HEK293 (cell line): ENCODE results near the gene UPK3A.

ENCODE experiments used
- CTCF ChIA-PET: fragments of 350-600 bp; formaldehyde crosslinking; extraction: SDS; loops from one replicate; lab custom pipeline; 2021; ENCODE audit warnings: antibody characterized with exemption; lab: Yijun Ruan, JAX
- POLR2A ChIA-PET: fragments of 300-600 bp; formaldehyde crosslinking; extraction: SDS; loops from one replicate; lab custom pipeline; 2020; ENCODE audit warnings: antibody characterized with exemption, inconsistent platforms; lab: Yijun Ruan, JAX
- H3K27ac ChIP-seq: fragments of 200-500 bp; sonication (Bioruptor generic); 2 replicates; pipeline ENCODE4 v1.5.1; 2014; ENCODE audit warnings: low read depth, low read length, control low read depth, inconsistent platforms; ENCODE audit errors: extremely low read depth
- H3K36me3 ChIP-seq, 2 experiments: fragments of 200-500 bp in 1 of 2; sonication (Bioruptor generic) in 1 of 2; 1 replicate in 1 of 2; 2 replicates in 1 of 2; pipeline ENCODE4 v1.5.1; 2014 to 2017; ENCODE audit warnings: inconsistent platforms in 2 of 2, low read length in 2 of 2; ENCODE audit not compliant: control insufficient read depth in 2 of 2, insufficient read depth in 1 of 2
- H3K4me1 ChIP-seq: fragments of 200-500 bp; sonication (Bioruptor generic); 2 replicates; pipeline ENCODE4 v1.5.1; 2014; ENCODE audit warnings: mild to moderate bottlenecking, low read length, inconsistent platforms; ENCODE audit not compliant: control insufficient read depth, insufficient read depth
- H3K4me3 ChIP-seq: 2 replicates; pipeline ENCODE4 v1.5.1; 2011; ENCODE audit warnings: low read depth, mild to moderate bottlenecking, control low read depth, low read length, moderate library complexity
- H3K9me3 ChIP-seq: fragments of 200-500 bp; sonication (Bioruptor generic); 2 replicates; pipeline ENCODE4 v1.5.1; 2014; ENCODE audit warnings: low read depth, low read length, inconsistent platforms; ENCODE audit not compliant: control insufficient read depth, insufficient read depth
- HOXA7 ChIP-seq: sonication (generic); formaldehyde crosslinking; IDR thresholded peaks from 2 replicates; pipeline ENCODE4 v1.8.1; 2022; ENCODE audit warnings: missing genetic modification reagents, borderline replicate concordance
- HOXC10 ChIP-seq: sonication (generic); formaldehyde crosslinking; IDR thresholded peaks from 2 replicates; pipeline ENCODE4 v1.8.1; 2023; ENCODE audit warnings: mild to moderate bottlenecking, missing genetic modification reagents
- KLF7 ChIP-seq: fragments of 450-650 bp; formaldehyde crosslinking; IDR thresholded peaks from 2 replicates; pipeline ENCODE4 v1.5.1; 2016; ENCODE audit warnings: missing biosample characterization, missing genetic modification characterization, borderline replicate concordance
- KLF9 ChIP-seq: fragments of 450-650 bp; formaldehyde crosslinking; IDR thresholded peaks from 2 replicates; pipeline ENCODE4 v1.5.1; 2016; ENCODE audit warnings: missing biosample characterization, missing genetic modification characterization, low read depth
- PBX3 ChIP-seq: sonication (generic); formaldehyde crosslinking; IDR thresholded peaks from 2 replicates; pipeline ENCODE4 v1.8.1; 2022; ENCODE audit warnings: mild to moderate bottlenecking, moderate library complexity, missing genetic modification reagents
- PRDM4 ChIP-seq: fragments of 450-650 bp; formaldehyde crosslinking; IDR thresholded peaks from 2 replicates; pipeline ENCODE4 v1.5.1; 2017; ENCODE audit warnings: missing biosample characterization, missing genetic modification characterization
- REPIN1 ChIP-seq: fragments of 450-650 bp; formaldehyde crosslinking; IDR thresholded peaks from 2 replicates; pipeline ENCODE4 v1.5.1; 2017; ENCODE audit warnings: missing biosample characterization, missing genetic modification characterization, low read depth
- REST ChIP-seq: fragments of 450-650 bp; formaldehyde crosslinking; IDR thresholded peaks from 2 replicates; pipeline ENCODE4 v1.5.1; 2016; ENCODE audit warnings: missing biosample characterization, missing genetic modification characterization
- SALL2 ChIP-seq: fragments of 450-650 bp; formaldehyde crosslinking; IDR thresholded peaks from 2 replicates; pipeline ENCODE4 v1.5.0; 2017; ENCODE audit warnings: missing biosample characterization, mild to moderate bottlenecking, missing genetic modification characterization, borderline replicate concordance
- ZBTB44 ChIP-seq: fragments of 450-650 bp; IDR thresholded peaks from 2 replicates; pipeline ENCODE4 v1.5.1; 2018; ENCODE audit warnings: missing biosample characterization, mild to moderate bottlenecking, missing genetic modification characterization
- ZFP3 ChIP-seq: fragments of 450-650 bp; formaldehyde crosslinking; IDR thresholded peaks from 2 replicates; pipeline ENCODE4 v1.5.1; 2016; ENCODE audit warnings: low read depth, missing biosample characterization, missing genetic modification characterization
- ZNF140 ChIP-seq: fragments of 450-650 bp; formaldehyde crosslinking; IDR thresholded peaks from 2 replicates; pipeline ENCODE4 v1.5.1; 2016; ENCODE audit warnings: missing biosample characterization, missing genetic modification characterization
- ZNF155 ChIP-seq: fragments of 450-650 bp; formaldehyde crosslinking; IDR thresholded peaks from 2 replicates; pipeline ENCODE4 v1.5.1; 2016; ENCODE audit warnings: missing biosample characterization, missing genetic modification characterization
- ZNF174 ChIP-seq: fragments of 450-650 bp; formaldehyde crosslinking; IDR thresholded peaks from 2 replicates; pipeline ENCODE4 v1.5.0; 2017; ENCODE audit warnings: missing biosample characterization, mild to moderate bottlenecking, missing genetic modification characterization
- ZNF248 ChIP-seq: fragments of 450-650 bp; formaldehyde crosslinking; IDR thresholded peaks from 2 replicates; pipeline ENCODE4 v1.5.1; 2017; ENCODE audit warnings: missing biosample characterization, missing genetic modification characterization
- ZNF292 ChIP-seq: fragments of 450-650 bp; formaldehyde crosslinking; IDR thresholded peaks from 2 replicates; pipeline ENCODE4 v1.5.1; 2016; ENCODE audit warnings: low read depth, missing biosample characterization, missing genetic modification characterization, borderline replicate concordance
- ZNF302 ChIP-seq: fragments of 450-650 bp; formaldehyde crosslinking; IDR thresholded peaks from 2 replicates; pipeline ENCODE4 v1.5.1; 2016; ENCODE audit warnings: missing biosample characterization, missing genetic modification characterization, low read depth
- ZNF354C ChIP-seq: fragments of 450-650 bp; formaldehyde crosslinking; IDR thresholded peaks from 2 replicates; pipeline ENCODE4 v1.5.1; 2016; ENCODE audit warnings: missing biosample characterization, missing genetic modification characterization, low read depth, borderline replicate concordance
- ZNF404 ChIP-seq: fragments of 450-650 bp; formaldehyde crosslinking; IDR thresholded peaks from 2 replicates; pipeline ENCODE4 v1.5.1; 2017; ENCODE audit warnings: missing biosample characterization, missing genetic modification characterization
- ZNF548 ChIP-seq: fragments of 450-650 bp; formaldehyde crosslinking; IDR thresholded peaks from 2 replicates; pipeline ENCODE4 v1.5.1; 2016; ENCODE audit warnings: missing biosample characterization, missing genetic modification characterization
- ZNF610 ChIP-seq: fragments of 450-650 bp; formaldehyde crosslinking; IDR thresholded peaks from 2 replicates; pipeline ENCODE4 v1.5.1; 2016; ENCODE audit warnings: missing biosample characterization, missing genetic modification characterization, borderline replicate concordance
- ZNF629 ChIP-seq: fragments of 450-650 bp; formaldehyde crosslinking; IDR thresholded peaks from 2 replicates; pipeline ENCODE4 v1.5.1; 2017; ENCODE audit warnings: missing biosample characterization, missing genetic modification characterization
- ZNF660 ChIP-seq: fragments of 450-650 bp; IDR thresholded peaks from 2 replicates; pipeline ENCODE4 v1.5.1; 2018; ENCODE audit warnings: missing biosample characterization, mild to moderate bottlenecking, missing genetic modification characterization
- ZNF776 ChIP-seq: fragments of 450-650 bp; formaldehyde crosslinking; IDR thresholded peaks from 2 replicates; pipeline ENCODE4 v1.5.0; 2017; ENCODE audit warnings: missing biosample characterization, missing genetic modification characterization, borderline replicate concordance
- ZNF777 ChIP-seq: fragments of 450-650 bp; formaldehyde crosslinking; IDR thresholded peaks from 2 replicates; pipeline ENCODE4 v1.5.1; 2017; ENCODE audit warnings: missing biosample characterization, missing genetic modification characterization, borderline replicate concordance
- ZSCAN16 ChIP-seq: fragments of 450-650 bp; formaldehyde crosslinking; IDR thresholded peaks from 2 replicates; pipeline ENCODE4 v1.5.1; 2016; ENCODE audit warnings: missing biosample characterization, missing genetic modification characterization
- ZSCAN18 ChIP-seq: fragments of 450-650 bp; formaldehyde crosslinking; IDR thresholded peaks from 2 replicates; pipeline ENCODE4 v1.5.1; 2016; ENCODE audit warnings: missing biosample characterization, missing genetic modification characterization

UPK3A gene

GRCh38 chr22:45341498-45341897 is 56.7 kb downstream of the UPK3A start:
- TF ChIP-seq ZNF248 (tag by site-specific recombination), result no peak
- TF ChIP-seq ZBTB44 (tag by site-specific recombination), result no peak
- no peak for TF ChIP-seq ZNF777
- TF ChIP-seq PRDM4 (tag by site-specific recombination), result no peak
- no peak for TF ChIP-seq ZNF302 (tag by site-specific recombination)
- TF ChIP-seq SALL2 (tag by site-specific recombination), result no peak
- TF ChIP-seq ZNF155 (tag by site-specific recombination), result no peak
- no peak for TF ChIP-seq ZNF776 (tag by site-specific recombination)
- TF ChIP-seq ZFP3 (tag by site-specific recombination), result no peak
- no peak for TF ChIP-seq KLF9 (tag by site-specific recombination)
- no peak for TF ChIP-seq ZNF292 (tag by site-specific recombination)
- TF ChIP-seq PBX3 (CRISPR knock-in tag), result no peak
- no peak for TF ChIP-seq ZNF548
- H3K9me3 ChIP-seq, result no peaks in the 10 kb centered on the region
- POLR2A ChIA-PET, result no interaction called here
- H3K27ac ChIP-seq, result no peak overlapping the region
- CTCF ChIA-PET, result interaction anchor here (0.5 to 0.6 kb wide), 2 partner anchors 10 to 27 kb away, joined by 3 read pairs; no protein-coding TSS in a partner anchor
- no peaks in the 10 kb centered on the region for H3K4me1 ChIP-seq
- peaks cover 30 to 65% of the 10 kb centered on the region in 2 experiments for H3K36me3 ChIP-seq
- H3K4me3 ChIP-seq, result no peak overlapping the region

GRCh38 chr22:45343143-45343542 is 58.4 kb downstream of the UPK3A start:
- POLR2A ChIA-PET, result no interaction called here
- H3K36me3 ChIP-seq, result peaks cover 22 to 51% of the 10 kb centered on the region in 2 experiments
- TF ChIP-seq ZNF629, result no peak
- no peak for TF ChIP-seq KLF7
- TF ChIP-seq ZSCAN16, result no peak
- TF ChIP-seq REPIN1 (tag by site-specific recombination), result no peak
- TF ChIP-seq HOXA7, result no peak
- TF ChIP-seq ZNF140, result no peak
- no peak for TF ChIP-seq REST (tag by site-specific recombination)
- no peak for TF ChIP-seq ZNF174 (tag by site-specific recombination)
- TF ChIP-seq ZNF404 (tag by site-specific recombination), result no peak
- TF ChIP-seq HOXC10 (CRISPR knock-in tag), result no peak
- no peak for TF ChIP-seq ZNF610 (tag by site-specific recombination)
- TF ChIP-seq ZSCAN18 (tag by site-specific recombination), result no peak
- no peak for TF ChIP-seq ZNF660 (tag by site-specific recombination)
- TF ChIP-seq ZNF354C (tag by site-specific recombination), result no peak

More at GRCh38 chr22:45343143-45343542, 58.4 kb downstream of the UPK3A start:
- H3K27ac ChIP-seq, result no peak overlapping the region
- H3K9me3 ChIP-seq, result no peaks in the 10 kb centered on the region
- CTCF ChIA-PET, result no interaction called here
- H3K4me3 ChIP-seq, result no peak overlapping the region
- no peaks in the 10 kb centered on the region for H3K4me1 ChIP-seq
